KMS-11 (cell line): ENCODE results near the gene PHRF1.
A peak's percentile ranks its signal among the peaks of the same experiment; 100 is the strongest.

ENCODE experiments used
- H2AFZ ChIP-seq: fragments of 200-600 bp; sonication (generic); 2 replicates; pipeline ENCODE4 v1.6.1; 2016; ENCODE audit warnings: antibody characterized with exemption, mixed run types, low read depth
- H3K27ac ChIP-seq: fragments of 200-600 bp; sonication (generic); 2 replicates; pipeline ENCODE4 v1.6.1; 2016; ENCODE audit warnings: mild to moderate bottlenecking, mixed run types
- H3K27me3 ChIP-seq: fragments of 200-600 bp; sonication (generic); 2 replicates; pipeline ENCODE4 v1.6.1; 2017; ENCODE audit warnings: mild to moderate bottlenecking, low read depth, mixed run types, moderate library complexity; ENCODE audit not compliant: insufficient read depth
- H3K36me3 ChIP-seq: fragments of 200-600 bp; sonication (generic); 2 replicates; pipeline ENCODE4 v1.6.1; 2017; ENCODE audit warnings: mild to moderate bottlenecking, mixed run types; ENCODE audit not compliant: insufficient read depth
- H3K4me1 ChIP-seq: fragments of 200-600 bp; sonication (generic); 2 replicates; pipeline ENCODE4 v1.6.1; 2016; ENCODE audit warnings: mild to moderate bottlenecking, low read depth, mixed run types; ENCODE audit not compliant: poor library complexity, severe bottlenecking
- H3K4me2 ChIP-seq: fragments of 200-600 bp; sonication (generic); 2 replicates; pipeline ENCODE4 v1.7.0; 2016; ENCODE audit warnings: mild to moderate bottlenecking, mixed run types
- H3K4me3 ChIP-seq: fragments of 200-600 bp; sonication (generic); IDR thresholded peaks from 2 replicates; pipeline ENCODE4 v1.6.1; 2017; ENCODE audit warnings: low read depth, low read length, mixed read lengths; ENCODE audit not compliant: insufficient read depth
- H3K79me2 ChIP-seq: fragments of 200-600 bp; sonication (generic); 2 replicates; pipeline ENCODE4 v1.6.1; 2016; ENCODE audit warnings: low read depth, mixed run types; ENCODE audit not compliant: insufficient read depth
- H3K9ac ChIP-seq: fragments of 200-600 bp; sonication (generic); 2 replicates; pipeline ENCODE4 v1.6.1; 2016; ENCODE audit warnings: mild to moderate bottlenecking, mixed run types
- H4K20me1 ChIP-seq: fragments of 200-600 bp; sonication (generic); 2 replicates; pipeline ENCODE4 v1.6.1; 2016; ENCODE audit warnings: mild to moderate bottlenecking, mixed run types; ENCODE audit not compliant: insufficient read depth
- TF ChIP-seq, protein P1 (sequence below): fragments of 200-600 bp; sonication (generic); conservative IDR thresholded peaks from 2 replicates; pipeline ENCODE4 v1.6.1; 2017; ENCODE audit warnings: low read depth, mild to moderate bottlenecking, antibody characterized with exemption, low read length, moderate library complexity, mixed read lengths

The PHRF1 gene

DNA sequence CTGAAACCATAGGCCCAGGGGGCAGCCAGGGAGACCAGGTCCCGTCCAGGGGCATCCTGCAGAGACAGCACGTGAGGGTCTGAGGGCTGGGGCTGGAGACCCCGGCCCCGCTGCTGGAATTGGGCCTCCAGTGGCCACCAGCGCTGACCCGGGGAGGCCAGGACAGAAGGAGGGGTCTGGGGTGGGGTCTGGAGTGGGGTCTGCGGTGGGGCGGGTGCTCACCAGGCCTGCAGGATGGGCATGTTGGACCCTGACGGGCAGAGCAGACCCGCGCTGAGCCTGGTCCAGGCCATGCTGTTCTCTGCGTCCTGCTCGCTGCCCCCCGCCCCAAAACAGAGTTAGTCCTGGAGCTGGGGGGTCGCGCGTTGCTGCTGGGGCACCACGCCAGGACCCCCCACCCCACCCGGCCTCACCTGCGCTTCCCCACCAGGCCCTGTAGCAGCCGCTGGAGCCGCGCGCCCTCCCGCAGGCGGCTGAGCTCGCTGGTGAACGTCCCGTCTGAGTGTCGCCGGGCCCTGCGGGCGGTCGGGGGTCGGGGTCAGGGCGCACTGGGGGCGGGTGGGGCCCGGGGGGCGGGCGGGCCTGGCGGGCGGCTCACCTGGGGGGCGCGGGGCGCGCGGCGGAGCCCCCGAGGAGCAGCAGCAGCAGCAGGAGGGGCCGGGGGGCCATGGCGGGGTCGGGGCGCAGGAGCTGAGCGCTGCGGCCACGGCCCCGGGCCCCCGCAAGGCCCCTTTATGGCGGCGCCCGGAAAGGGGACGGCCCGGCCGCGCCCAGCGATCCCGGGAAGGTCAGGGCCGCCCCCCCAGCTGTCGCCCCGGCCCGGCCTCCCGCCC lies 50.4 kb downstream of the PHRF1 start, which contains the start of gene SCT:
Gene SCT, minus strand, starts transcription at position 707 of the 833 bp plus-strand sequence. Its CDS starts 38 bp downstream, at position 669.
- peak within 1 kb of the TSS; percentile 97 for H3K4me2 ChIP-seq
- no peak within 1 kb of the TSS for H3K4me3 ChIP-seq
- no peaks in the 10 kb centered on the region for H4K20me1 ChIP-seq

DNA sequence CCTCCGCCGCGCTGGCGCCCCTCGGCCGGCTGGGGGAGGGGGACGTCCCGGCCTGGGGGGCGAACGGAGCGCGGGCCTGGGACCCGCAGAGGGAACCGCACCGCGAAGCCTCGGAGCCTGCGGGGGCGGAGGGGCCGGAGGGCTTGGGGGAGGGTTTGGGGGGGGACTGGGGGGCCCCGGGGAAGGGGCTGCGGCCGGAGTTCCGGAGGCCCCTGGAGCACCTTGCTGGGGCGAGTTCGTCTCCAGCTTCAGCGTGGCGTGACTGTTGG lies 51.0 kb downstream of the PHRF1 start:
- H3K9ac ChIP-seq: no peak overlapping the region
- no peaks in the 10 kb centered on the region for H3K27me3 ChIP-seq
- no peak overlapping the region for H3K27ac ChIP-seq
- no peaks in the 10 kb centered on the region for H3K79me2 ChIP-seq
- no peak overlapping the region for H2AFZ ChIP-seq
- TF ChIP-seq, protein P1, sequence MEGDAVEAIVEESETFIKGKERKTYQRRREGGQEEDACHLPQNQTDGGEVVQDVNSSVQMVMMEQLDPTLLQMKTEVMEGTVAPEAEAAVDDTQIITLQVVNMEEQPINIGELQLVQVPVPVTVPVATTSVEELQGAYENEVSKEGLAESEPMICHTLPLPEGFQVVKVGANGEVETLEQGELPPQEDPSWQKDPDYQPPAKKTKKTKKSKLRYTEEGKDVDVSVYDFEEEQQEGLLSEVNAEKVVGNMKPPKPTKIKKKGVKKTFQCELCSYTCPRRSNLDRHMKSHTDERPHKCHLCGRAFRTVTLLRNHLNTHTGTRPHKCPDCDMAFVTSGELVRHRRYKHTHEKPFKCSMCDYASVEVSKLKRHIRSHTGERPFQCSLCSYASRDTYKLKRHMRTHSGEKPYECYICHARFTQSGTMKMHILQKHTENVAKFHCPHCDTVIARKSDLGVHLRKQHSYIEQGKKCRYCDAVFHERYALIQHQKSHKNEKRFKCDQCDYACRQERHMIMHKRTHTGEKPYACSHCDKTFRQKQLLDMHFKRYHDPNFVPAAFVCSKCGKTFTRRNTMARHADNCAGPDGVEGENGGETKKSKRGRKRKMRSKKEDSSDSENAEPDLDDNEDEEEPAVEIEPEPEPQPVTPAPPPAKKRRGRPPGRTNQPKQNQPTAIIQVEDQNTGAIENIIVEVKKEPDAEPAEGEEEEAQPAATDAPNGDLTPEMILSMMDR: no peak
- H3K4me2 ChIP-seq: no peak overlapping the region
- peaks cover 38% of the 10 kb centered on the region for H3K4me1 ChIP-seq
- H4K20me1 ChIP-seq: no peaks in the 10 kb centered on the region
- H3K36me3 ChIP-seq: no peaks in the 10 kb centered on the region
- H3K4me3 ChIP-seq: no peak overlapping the region

More for the DNA sequence above, 50.4 kb downstream of the PHRF1 start, which contains the start of gene SCT:
- H3K9ac ChIP-seq: peak within 1 kb of the TSS; percentile 55; the same call in 1 of the 2 replicates
- H3K36me3 ChIP-seq: no peaks in the 10 kb centered on the region
- peak within 1 kb of the TSS; percentile 90 for H3K27ac ChIP-seq
- H2AFZ ChIP-seq: no peak within 1 kb of the TSS
- peaks cover 38% of the 10 kb centered on the region for H3K4me1 ChIP-seq
- TF ChIP-seq, protein P1: no peak
- H3K27me3 ChIP-seq: no peaks in the 10 kb centered on the region
- H3K79me2 ChIP-seq: no peaks in the 10 kb centered on the region

DNA sequence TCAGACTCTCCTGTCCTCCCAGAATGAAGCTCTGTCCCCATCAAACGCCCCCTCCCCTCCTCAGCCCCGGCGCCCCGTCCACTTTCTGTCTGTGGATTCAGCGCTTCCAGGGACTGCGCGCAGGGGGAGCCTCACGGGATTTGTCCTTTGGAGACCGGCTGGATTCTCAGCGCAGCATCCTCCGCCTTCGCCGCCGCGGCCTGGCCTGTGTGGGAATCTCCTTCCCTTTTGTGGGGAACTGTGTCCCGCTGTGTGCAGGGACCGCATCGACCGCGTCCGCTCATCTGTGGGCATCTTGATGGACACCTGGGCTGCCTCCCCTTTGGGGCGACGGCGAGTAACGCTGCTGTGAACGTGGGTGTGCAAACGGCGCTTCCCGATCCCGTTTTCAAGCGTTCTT lies 51.8 kb downstream of the PHRF1 start:
- H3K4me3 ChIP-seq: no peak overlapping the region
- peak overlapping the region; percentile 6; the same call in 1 of the 2 replicates for H2AFZ ChIP-seq
- H3K27me3 ChIP-seq: no peaks in the 10 kb centered on the region
- TF ChIP-seq, protein P1: no peak
- H3K36me3 ChIP-seq: no peaks in the 10 kb centered on the region
- peak overlapping the region; percentile 97 for H3K4me2 ChIP-seq
- no peaks in the 10 kb centered on the region for H4K20me1 ChIP-seq
- peak overlapping the region; percentile 90 for H3K27ac ChIP-seq
- H3K4me1 ChIP-seq: peaks cover 38% of the 10 kb centered on the region
- H3K9ac ChIP-seq: peak overlapping the region; percentile 55
- no peaks in the 10 kb centered on the region for H3K79me2 ChIP-seq

DNA sequence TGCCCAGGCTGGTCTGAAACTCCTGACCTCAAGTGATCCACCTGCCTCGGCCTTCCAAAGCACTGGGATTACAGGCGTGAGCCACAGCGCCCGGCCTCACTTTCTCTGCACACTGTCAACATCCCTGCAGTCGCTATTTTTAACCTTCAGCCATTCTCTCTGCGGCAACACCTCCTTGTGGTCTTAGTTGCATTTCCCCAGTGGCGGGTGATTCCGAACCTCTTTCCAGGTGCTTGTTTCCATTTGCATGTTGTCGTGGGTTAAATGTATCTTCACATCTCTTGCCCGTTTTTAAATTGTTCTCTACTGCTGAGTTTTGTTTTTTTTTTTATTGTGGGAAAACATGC lies 52.9 kb downstream of the PHRF1 start:
- H3K36me3 ChIP-seq: no peaks in the 10 kb centered on the region
- no peaks in the 10 kb centered on the region for H3K79me2 ChIP-seq
- peak overlapping the region; percentile 90 for H3K27ac ChIP-seq
- H3K9ac ChIP-seq: peak overlapping the region; percentile 55; the same call in 1 of the 2 replicates
- H3K4me3 ChIP-seq: no peak overlapping the region
- no peak overlapping the region for H2AFZ ChIP-seq
- TF ChIP-seq, protein P1: no peak; the same call in 1 of the 2 replicates
- no peaks in the 10 kb centered on the region for H4K20me1 ChIP-seq
- H3K4me1 ChIP-seq: peaks cover 38% of the 10 kb centered on the region
- H3K4me2 ChIP-seq: peak overlapping the region; percentile 97
- H3K27me3 ChIP-seq: no peaks in the 10 kb centered on the region
